ENCODE measurements around the gene COL4A2.

Gene COL4A2

GRCh38 chr13:110562036-110562597 lies 255.0 kb downstream of the COL4A2 start:
- TF ChIP-seq CTCF (IDR thresholded peaks at IDR 0.05; ENCODE audit: insufficient read depth, low read depth, low read length, missing control alignments) = no peak
- peak overlapping the region; percentile 77 for H3K4me3 ChIP-seq (ENCODE audit: low read depth, low read length)
- no peak for DNase-seq (ENCODE audit: low read depth)
